ENCODE data around the gene CTNNA3.

The CTNNA3 gene

DNA sequence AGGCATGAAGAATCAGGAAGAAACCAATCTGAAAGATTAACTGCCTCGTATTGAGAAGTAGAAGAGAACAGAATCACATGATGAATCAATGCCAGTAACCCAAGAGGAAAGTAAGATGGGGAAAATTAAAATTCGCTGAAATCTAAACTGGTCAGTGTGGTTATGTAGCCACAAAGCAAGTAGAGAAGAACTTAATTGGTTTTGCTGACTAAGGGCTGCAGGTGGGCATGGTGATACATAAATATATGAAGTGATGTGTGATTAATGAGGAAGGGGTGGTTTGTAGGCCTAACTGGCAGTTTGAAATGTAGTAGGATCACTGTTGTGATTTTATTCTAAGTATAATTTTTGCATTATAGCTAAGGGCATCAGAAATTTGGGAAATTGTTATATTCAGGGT lies 853.6 kb downstream of the CTNNA3 start:
- DNase-seq, result no peak

DNA sequence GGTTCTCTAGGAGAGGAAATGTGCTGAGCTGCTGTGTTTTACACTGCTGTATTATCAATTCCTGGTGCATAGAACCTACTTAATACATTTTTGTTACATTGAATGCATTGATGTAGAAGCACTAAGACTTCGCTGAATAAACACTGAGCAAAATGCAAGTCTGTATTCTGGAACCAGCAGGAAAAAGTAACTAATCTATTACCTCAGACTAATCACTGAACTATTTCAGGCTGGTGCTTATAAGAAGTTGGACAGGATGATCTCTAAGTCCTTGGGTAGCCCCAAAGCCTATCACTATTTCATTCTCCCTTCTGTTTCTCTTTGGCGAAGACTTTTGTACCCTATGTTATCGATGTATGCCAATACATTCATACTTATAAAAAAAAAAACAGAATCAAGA lies 857.3 kb downstream of the CTNNA3 start:
- no peak for DNase-seq

DNA sequence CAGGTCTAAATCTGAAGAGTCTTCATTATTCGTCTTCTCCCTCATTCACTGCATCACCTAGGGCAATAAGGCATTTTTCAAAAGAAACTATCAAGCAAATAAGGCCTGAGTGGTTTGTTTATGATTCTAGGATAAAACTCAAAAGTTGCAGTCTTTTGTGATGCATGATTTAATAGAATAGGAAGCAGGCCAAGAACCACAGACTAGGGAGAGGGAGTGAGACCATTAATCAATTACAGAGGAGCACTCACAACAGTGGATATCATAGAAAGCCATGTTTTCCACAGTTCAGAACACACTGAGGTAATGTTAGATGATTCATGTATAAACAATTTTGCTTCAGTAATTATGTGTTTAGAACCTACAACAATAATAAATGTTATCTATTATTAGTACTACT lies 858.0 kb downstream of the CTNNA3 start:
- DNase-seq, result no peak

DNA sequence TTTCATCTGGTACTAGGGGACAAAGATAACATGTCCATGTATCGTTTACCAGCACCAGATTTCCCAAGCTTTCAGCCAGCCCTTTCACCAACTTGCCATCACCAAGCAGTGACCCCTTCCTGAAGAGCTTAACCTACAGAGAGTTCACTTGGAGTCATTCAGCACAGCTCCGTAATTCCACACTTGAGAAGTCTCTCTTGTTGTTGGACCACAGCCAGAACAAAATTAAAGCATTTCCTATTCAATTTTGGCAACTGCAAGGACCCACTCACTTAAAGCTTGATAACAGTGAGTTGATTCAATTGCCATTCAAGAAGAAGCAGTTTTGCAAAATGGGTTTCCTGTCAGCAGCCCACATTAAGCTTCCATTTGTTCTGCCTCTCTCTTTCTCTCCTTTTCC lies 858.7 kb downstream of the CTNNA3 start:
- DNase-seq, result no peak

DNA sequence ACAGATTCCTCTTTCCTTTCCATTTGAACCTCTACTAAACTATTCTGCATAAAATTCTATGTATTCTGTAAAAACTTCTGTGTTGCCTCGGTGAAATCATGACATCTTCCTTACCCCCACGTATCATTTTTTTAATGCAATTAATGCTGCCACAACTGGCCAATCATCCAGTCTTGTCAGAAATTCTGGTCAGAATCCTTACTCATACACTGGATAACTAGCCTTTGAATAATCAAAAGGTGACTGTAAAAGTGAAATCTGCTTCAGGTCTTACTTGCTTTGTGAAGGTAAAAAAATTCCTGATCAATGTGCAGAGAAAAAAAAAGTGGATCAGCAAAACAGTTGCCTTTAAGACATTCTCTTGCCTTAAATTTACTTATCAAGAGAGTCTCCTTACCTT lies 859.2 kb downstream of the CTNNA3 start:
- DNase-seq, result no peak

DNA sequence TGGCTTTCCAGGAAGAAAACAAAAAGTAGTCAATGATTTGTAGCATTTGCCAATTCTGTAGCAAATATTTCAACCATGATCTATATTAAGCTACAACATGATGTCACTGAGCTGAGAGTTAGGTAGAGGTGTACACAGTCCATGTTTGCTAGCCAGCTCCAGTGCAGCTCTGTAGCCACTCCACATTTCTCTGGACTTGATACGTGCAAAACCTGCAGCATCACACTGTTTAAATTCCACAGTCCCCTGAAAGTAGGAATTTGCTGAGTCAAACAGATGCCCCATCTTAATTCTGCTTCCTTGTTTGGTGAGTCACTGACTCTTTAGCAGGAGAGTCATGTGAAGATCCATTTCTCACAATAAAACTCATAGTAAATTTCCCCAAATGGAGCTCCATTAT lies 859.9 kb downstream of the CTNNA3 start:
- no peak for DNase-seq

DNA sequence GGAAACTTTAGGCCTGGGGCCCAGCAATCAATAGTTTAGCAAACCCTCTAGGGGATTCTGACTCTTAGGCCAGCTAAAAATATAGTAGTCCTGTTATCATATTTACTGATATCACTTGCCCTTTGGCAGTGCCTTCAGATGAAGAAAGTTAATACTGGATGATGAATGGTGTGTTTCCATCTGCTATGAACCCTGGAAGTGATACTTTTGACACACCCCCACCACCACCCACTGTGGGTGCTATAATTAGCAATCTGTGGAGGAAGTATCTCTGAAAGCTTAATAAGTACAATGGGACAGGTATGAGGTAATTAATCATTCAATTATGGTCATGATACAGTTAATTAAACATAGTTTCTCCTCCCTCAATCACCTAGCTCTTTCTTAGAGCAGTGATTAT lies 860.6 kb downstream of the CTNNA3 start:
- no peak for DNase-seq

DNA sequence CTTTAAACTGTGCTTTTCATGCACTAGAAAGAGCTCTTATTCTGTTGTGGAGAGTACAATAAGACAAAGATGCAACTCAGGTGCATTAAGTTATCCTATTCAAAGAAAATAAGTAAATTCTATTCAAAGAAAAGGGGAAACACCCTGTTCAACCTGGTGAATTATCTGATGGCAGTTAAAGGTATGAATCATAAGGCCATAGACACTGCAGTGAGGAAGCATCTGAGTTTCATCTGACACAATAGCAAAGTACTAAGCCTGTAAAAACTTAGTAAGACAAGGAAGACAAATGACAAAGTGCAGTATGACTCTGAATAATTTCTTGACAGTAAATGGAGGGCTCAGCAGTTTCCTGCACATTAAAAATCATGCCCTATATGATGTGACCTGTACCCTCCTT lies 861.2 kb downstream of the CTNNA3 start:
- no peak for DNase-seq

DNA sequence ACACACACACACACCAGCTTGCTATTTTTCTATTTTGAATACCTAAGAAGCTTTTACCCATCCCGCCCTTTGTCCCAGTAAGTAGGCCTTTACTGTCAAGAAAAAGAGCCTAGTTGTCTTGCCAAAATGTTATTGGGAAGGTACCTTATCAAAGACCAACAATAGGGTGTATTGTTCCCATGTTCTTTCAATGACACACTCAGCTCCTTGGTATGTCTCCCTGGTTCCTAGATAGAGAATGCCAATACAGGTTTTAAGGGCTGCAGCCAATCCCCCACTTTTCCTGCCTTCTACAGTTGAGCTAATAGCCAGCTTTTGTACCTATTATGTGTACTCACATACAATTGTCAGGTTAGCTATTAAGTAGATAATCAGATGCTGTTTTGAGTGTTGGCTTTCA lies 862.1 kb downstream of the CTNNA3 start:
- DNase-seq, result no peak

DNA sequence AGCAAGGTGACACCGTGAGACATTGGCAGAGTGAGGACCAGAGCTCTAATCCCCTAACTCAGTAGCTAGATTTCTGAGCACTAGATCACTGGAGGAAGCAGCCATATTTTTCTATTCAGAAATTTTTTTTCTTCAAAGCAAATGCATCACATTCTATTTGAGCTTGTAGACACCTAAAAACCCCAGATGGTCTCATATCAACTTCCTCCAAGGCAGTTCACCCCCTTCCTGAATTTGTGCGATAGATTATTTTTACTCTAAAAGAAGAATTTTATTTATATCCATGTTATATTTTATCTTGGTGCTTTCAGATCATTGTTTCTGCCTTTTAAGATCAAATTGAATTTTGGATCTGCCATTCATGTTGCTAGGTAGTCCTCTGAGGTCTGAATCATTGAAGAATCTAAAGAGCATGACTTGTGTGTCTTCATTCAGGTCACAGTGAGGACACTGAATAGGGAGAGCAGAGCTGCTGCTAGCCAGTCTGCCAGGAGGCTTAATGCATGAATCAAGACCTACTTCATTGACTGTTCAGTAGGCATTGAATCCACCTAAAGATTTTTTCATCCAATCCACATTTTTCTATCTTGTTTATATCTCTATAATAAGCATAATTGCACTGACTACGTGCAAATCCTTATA lies 863.1 kb downstream of the CTNNA3 start:
- no peak for DNase-seq

DNA sequence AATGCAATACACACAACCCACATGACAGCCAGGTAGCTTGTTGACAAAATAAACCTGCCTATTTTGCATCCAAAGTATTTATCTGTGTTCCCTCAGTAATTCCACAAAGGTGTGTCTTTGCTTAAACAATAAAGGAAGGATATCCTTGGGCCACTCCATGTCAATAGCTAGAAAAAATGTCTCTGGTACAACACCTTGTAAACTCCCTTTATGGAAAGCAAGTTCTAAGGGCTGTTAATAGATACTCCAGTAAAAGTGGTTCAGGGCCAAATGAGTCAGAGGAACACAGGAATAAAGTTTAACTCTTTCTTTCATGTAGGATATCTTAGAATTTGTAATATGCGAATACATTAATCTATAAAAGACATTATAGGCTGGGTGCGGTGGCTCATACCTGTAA lies 867.0 kb downstream of the CTNNA3 start:
- no peak for DNase-seq

DNA sequence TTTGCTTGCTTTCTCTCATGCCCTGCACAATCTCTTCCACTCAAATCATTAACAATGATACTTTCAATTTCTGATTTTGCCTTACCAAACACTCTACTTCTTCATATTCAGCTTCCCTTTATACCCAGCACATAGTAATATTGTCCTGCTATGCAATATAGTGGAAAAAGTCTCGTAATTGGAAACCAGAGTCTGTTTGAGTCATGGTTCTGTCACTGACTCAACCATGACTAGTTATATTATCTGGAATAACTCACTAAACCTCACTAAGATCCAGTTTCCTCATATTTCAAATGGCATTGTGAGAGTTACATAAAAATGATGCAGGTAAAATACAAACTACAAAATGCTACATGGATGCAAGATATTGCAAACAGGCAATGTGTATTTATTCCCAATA lies 868.6 kb downstream of the CTNNA3 start:
- no peak for DNase-seq

DNA sequence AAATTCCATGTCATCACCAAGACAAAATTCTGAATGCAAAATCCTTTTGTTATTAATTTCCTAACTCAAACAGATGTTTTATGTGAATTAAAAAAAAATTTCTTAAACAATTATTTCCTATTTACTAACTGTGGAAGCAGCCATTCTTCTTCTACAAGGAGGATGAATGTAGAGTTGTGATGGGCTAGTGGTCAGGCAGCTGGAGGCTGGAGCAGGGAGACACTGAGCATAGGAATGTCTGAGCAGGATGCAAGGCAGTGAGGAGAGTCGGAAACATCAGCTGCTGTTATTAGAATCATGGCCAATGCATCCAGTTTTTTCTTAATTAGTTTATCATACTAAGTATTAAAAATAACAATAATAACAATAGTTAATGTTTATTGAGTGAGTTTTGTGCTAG lies 872.7 kb downstream of the CTNNA3 start:
- DNase-seq, result no peak

DNA sequence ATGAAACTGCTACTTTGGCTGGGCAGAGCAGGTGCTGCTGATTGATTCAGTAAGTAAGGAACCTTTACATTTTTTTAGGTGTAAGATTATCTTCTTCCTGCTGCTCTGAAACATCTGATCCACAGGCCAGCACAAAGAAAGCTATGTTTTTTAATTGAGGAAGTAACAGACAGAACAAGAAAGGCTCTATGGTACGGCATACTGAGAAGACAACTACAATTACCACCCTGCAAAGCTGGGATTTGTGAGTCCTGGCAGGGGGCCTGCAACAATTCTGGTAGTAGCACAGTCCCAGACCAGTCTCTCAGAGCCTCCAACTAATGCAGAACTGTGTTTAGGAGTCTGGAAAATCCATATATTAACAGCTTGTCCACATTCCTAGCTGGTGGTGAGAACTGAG lies 873.2 kb downstream of the CTNNA3 start:
- DNase-seq, result no peak

DNA sequence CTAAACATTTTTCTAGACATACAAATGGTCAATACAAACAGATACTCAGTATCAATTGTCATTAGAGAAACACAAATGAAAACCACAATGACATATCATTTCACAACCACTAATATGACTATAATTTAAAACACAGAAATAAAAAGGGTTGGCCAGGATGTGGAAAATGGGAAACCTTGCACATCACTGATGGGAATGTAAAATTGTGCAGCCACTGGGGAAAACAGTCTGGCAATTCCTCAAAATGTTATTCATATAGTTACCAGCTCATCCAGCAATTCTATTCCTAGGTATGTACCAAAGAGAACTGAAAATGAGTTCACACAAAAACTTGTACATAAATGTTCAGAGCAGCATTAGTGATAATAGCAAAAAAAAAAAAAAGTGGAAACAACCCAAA lies 876.3 kb downstream of the CTNNA3 start:
- no peak for DNase-seq

DNA sequence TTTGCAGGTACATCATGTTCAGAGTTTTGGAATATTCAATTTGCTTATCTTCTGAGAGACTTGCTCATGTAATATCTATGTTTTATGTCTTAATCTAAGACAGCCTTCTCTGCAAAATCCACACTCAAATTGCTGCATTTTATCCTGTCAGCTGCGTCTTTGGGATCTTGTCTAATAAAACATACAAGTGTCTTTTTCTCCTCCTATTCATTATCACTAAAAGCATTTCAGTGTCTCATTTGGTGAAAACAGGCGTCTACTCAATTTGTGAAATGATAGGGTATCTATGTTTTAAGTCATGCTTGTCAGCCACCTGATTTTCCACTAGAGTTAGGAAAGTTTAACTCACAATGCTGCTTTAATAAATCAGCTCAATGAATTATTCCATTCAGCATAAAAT lies 882.9 kb downstream of the CTNNA3 start:
- DNase-seq, result no peak

DNA sequence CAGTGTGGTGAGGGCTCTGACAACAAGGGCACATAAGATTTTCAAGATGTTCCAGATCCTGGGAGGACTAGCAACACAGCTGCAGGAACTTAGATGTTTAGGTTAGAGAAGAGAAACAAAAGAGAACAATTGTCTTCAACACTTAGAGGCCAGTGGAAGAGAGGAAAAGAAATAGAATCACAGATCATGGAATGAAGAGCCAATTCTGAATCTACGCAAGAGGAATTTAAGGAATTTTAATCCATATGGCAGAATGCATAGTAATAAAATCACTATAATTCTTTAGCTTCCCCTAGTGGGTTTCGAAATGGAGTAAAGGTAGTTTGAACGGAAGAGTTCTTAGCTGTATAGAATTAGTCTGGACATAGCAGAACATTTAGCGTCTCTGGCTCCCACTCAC lies 884.8 kb downstream of the CTNNA3 start:
- no peak for DNase-seq

DNA sequence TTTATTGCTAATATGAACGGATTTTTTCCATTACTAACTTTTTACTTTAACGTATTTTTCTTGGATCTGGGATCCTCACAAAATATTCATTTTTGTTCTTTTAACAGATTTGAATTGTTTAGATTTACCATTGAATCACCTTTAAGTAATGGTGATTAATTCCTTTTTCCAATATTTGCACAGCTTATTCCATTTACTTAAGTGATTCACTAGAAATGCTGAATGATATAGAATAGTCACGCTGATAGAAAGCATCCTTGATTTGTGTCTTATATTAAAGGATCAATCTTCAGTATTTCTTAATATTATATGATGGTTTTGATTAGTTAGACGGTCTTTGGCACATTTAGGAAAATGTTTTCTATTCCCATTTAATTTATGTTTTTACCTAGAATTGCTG lies 886.6 kb downstream of the CTNNA3 start:
- no peak for DNase-seq

DNA sequence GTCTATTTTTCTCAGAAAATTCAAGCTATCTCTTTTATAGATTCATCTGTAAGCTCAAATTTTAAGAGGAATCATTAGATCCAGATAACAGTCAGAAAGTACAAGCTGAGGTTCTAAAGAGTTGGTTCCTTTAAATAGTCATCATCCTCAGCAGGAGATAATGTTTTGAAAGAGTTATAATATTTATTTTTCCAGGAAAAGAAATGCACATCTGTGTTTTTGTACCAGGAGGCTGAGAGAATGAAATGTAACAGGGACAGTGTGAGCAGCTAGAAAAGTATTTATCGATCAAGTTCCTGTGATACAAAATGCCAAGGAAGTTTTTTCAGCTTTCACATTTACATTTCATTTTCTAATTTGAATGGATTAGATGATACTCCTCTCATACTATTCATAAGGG lies 890.4 kb downstream of the CTNNA3 start:
- DNase-seq, result no peak

DNA sequence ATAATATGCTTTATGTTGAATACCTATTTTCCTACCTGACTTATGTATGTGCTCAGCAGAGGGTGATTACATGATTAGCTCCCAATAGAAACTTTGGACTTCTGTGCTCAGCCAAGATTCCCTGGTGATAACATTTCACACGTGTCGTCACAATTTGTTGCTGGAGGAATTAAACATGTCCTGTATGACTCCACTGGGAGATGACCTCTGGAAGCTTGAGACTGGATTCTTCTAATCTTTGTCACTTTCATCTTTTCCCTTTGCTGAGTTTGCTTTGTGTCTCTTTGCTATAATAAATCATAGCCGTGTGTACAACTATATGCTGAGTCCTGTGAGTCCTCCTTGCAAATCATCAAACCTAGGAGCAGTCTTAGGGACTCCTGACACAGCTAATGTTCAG lies 891.0 kb downstream of the CTNNA3 start:
- no peak for DNase-seq

DNA sequence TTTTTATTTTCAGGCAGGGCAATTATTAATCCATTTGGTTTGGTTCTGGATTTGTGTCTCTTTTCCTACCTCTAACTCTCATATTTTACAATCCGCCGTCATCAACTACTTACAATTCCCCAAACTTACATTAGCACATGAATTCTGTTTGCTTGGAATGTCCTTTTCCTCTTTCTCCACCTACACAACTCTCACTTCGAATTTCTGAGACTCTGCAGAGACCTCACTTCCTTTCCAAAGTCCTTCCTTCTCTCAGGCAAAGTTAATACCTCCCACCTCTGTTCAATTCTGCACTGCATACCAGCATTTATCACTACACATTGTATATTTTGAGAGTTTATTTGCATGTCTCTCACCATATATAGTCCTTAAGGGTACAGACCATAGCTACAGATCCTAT lies 892.8 kb downstream of the CTNNA3 start:
- no peak for DNase-seq

DNA sequence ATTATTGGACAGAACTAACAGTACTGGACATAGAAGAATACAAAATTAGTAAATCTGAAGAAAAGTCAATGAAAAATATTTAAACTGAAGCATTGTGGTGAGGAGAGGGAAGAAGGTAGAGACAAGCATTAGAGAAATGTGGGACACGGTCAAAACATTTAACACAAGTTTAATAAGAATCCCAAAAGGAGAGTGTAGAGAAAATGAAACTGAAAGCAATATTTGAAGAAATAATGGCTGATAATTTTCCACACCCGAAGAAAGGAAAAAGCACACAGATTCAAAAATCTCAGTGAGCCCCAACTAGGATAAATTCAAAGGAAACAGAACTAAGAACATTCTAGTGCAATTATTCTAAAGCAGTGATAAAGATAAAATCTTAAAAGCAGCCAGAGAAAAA lies 896.5 kb downstream of the CTNNA3 start:
- DNase-seq, result no peak

DNA sequence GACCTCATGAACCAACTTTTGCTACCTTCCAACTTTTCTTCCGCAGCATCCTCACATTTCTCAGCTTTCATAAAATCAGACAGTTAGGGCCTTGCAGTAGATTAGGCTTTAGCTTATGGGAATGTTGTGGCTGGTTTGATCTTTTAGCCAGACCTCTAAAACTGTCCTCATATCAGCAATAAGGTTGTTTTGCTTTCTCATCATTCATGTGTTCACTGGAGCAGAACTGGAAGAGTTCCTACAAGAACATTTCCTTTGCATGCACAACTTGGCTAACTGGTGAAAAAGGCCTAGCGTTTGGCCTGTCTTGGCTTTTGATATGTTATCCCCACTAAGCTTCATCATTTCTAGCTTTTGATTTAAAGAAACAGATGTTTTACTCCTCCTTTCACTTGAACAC lies 900.1 kb downstream of the CTNNA3 start:
- no peak for DNase-seq

DNA sequence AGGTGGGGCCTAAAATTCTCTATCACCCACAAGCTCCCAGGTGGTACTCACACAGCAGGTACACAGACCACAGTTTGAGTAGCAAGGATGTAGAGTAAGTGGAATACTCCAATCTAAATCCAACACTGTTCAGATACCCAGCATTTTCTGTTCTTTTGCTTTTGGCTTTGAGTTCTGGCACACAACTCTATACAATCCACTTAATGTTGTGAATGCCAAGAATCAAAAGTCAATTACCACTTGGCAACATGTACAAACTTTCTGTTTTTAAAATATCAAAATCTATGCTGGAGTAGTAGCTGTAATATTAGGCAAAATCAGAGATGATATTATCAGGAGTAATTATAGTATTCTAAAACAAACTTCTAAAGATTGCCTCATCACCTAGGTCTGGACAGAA lies 903.6 kb downstream of the CTNNA3 start:
- DNase-seq, result no peak

DNA sequence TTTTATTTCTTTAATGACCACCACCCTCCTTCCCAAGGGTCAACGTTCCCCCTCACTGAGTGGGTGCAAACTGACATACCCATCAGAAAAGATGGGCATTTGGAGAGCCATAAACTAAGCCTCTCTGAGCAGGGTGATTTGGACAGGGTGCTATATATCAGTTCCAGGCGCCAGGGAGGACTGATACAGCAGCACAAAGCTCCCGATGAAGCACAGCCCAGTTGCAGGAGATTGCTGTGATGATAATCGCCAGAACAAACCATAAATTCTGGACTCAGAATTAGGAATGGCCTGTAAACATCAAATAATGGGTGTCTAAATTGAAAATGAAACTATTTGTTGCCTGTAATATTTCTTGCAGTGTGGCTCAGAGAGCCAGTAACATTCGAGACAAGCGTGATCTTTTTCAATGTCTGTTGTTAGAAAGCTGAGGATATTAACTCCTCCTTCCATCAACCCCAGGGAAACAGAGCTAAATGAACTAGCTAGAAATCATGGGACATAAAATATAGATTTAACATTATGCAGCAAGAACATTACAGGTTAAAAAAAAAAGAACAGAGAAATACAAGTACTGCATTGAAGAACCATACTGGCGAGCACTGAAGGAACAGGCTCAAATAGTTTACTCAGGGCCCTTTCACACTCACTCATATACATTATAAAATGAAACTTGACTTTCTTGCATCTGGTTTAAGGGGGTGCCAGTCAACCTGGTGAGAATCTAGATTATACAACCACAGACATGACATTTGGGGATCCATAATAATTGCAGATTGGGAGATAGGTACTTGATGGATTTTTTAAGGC lies 907.6 kb downstream of the CTNNA3 start:
- no peak for DNase-seq
